Common myeloid progenitor, CD34-positive (primary cell): ENCODE results near the gene HSPA13. TPM values are rescaled to one million over a fixed set of nuclear protein-coding genes. Genes with fewer than 3 reads are reported as not detected.

ENCODE experiments used
- CTCF ChIA-PET: fragments of 350-600 bp; sonication (Branson Sonifier 250); formaldehyde crosslinking; loops from one replicate; lab custom pipeline; 2021; ENCODE audit warnings: antibody characterized with exemption; lab: Charles Lee
- POLR2A ChIA-PET: fragments of 350-600 bp; sonication (Branson Sonifier 250); formaldehyde crosslinking; loops from one replicate; lab custom pipeline; 2021; ENCODE audit warnings: antibody characterized with exemption; lab: Charles Lee
- DNase-seq, 3 donors: peaks; one replicate each; pipeline versions ENCODE4 v3.0.0 to v3.0.0-alpha.2; 2013
- H3K27ac ChIP-seq, 2 experiments: 1 replicate in 1 of 2; 2 replicates in 1 of 2; pipeline ENCODE4 v1.7.0; 2013; ENCODE audit warnings: inconsistent platforms in 2 of 2, low read length in 2 of 2, mild to moderate bottlenecking in 2 of 2, low read depth in 1 of 2, moderate library complexity in 1 of 2; ENCODE audit not compliant: severe bottlenecking in 2 of 2, insufficient read depth in 1 of 2, poor library complexity in 1 of 2
- H3K27me3 ChIP-seq, 5 experiments: replicated peaks in 2 of 5; 1 replicate in 3 of 5; 2 replicates in 2 of 5; pipeline versions ENCODE4 v1.6.1 to v1.7.0; 2013; ENCODE audit warnings: low read length in 4 of 5, mild to moderate bottlenecking in 2 of 5, moderate library complexity in 2 of 5, inconsistent platforms in 1 of 5; ENCODE audit not compliant: insufficient read depth in 5 of 5, control insufficient read depth in 4 of 5
- H3K36me3 ChIP-seq, 4 experiments: 1 replicate in 2 of 4; 2 replicates in 2 of 4; pipeline versions ENCODE4 v1.6.1 to v1.7.0; 2013; ENCODE audit warnings: low read length in 3 of 4, control low read depth in 1 of 4, mild to moderate bottlenecking in 1 of 4; ENCODE audit not compliant: control insufficient read depth in 4 of 4, insufficient read depth in 4 of 4
- H3K4me1 ChIP-seq, 4 experiments: 1 replicate in 3 of 4; 2 replicates in 1 of 4; pipeline versions ENCODE4 v1.6.1 to v1.7.1; 2013; ENCODE audit warnings: low read length in 3 of 4, mild to moderate bottlenecking in 3 of 4, control low read depth in 1 of 4, inconsistent platforms in 1 of 4, moderate library complexity in 1 of 4; ENCODE audit not compliant: control insufficient read depth in 4 of 4, insufficient read depth in 4 of 4; ENCODE audit errors: control extremely low read depth in 1 of 4
- H3K4me3 ChIP-seq, 7 experiments: 1 replicate in 4 of 7; 2 replicates in 3 of 7; pipeline versions ENCODE4 v1.5.1 to v1.7.0; 2013; ENCODE audit warnings: mild to moderate bottlenecking in 7 of 7, low read length in 6 of 7, moderate library complexity in 6 of 7, inconsistent platforms in 2 of 7, low read depth in 2 of 7, control low read depth in 1 of 7; ENCODE audit not compliant: insufficient read depth in 4 of 7, control insufficient read depth in 1 of 7; ENCODE audit errors: extremely low read depth in 1 of 7
- H3K9me3 ChIP-seq, 5 experiments: 1 replicate in 4 of 5; 2 replicates in 1 of 5; pipeline versions ENCODE4 v1.6.1 to v1.7.1; 2013; ENCODE audit warnings: low read length in 4 of 5, mild to moderate bottlenecking in 2 of 5, inconsistent platforms in 1 of 5, low read depth in 1 of 5, moderate library complexity in 1 of 5; ENCODE audit not compliant: control insufficient read depth in 4 of 5, insufficient read depth in 2 of 5; ENCODE audit errors: control extremely low read depth in 1 of 5
- WGBS: methylation state at CpG from one replicate; pipeline ENCODE4 v1.1.5; 2013; ENCODE audit not compliant: insufficient coverage; 5-methylcytosine and 5-hydroxymethylcytosine counted together
- polyA plus RNA-seq: library from polyadenylated mRNA; unstranded; fragments of 120-200 nt; gene quantifications from one replicate; pipeline ENCODE4 v1.2.1, GENCODE V29; 2013

HSPA13 gene
- polyA plus RNA-seq = 24.4 TPM

GRCh38 chr21:14382835-14383595 is at the start of gene HSPA13:
Gene HSPA13, minus strand, starts transcription at chr21:14383146. Its CDS starts 27 bp downstream, at chr21:14383119.
- under 1% methylated on average over 43 of the region's 46 CpGs for WGBS
- Histone ChIP-seq H3K4me1 (peaks cover 5 to 25% (median 22%) of the 10 kb centered on the region in 4 experiments), H3K36me3 (peaks cover 0 to 15% (median 3%) of the 10 kb centered on the region in 4 experiments), H3K27me3 (no peaks in the 10 kb centered on the region), H3K4me3 (peak within 1 kb of the TSS; percentile 83 to 100 (median 99)), H3K27ac (peak within 1 kb of the TSS; percentile 86 to 95), H3K9me3 (no peaks in the 10 kb centered on the region)
- peak; percentile 100 for DNase-seq
- ChIA-PET CTCF (interaction anchor here (0.6 to 1.3 kb wide), 5 partner anchors 10 to 76 kb away, joined by 3 to 5 read pairs (median 3); no protein-coding TSS in a partner anchor), POLR2A (no interaction called here)

- no peak for DNase-seq
- Histone ChIP-seq H3K9me3 (peaks cover 10 to 40% (median 17%) of the 10 kb centered on the region in 5 experiments), H3K27ac (no peak overlapping the region), H3K36me3 (no peaks in the 10 kb centered on the region), H3K27me3 (no peaks in the 10 kb centered on the region), H3K4me1 (no peaks in the 10 kb centered on the region), H3K4me3 (no peak overlapping the region)
- no CpG with 5 or more reads among the region's 2 CpGs for WGBS
- ChIA-PET CTCF (no interaction called here), POLR2A (no interaction called here)
Measured at GRCh38 chr21:14418920-14419319, 36.0 kb upstream of the HSPA13 start.

GRCh38 chr21:14414932-14415508 is 32.1 kb upstream of the HSPA13 start:
- Histone ChIP-seq H3K4me1 (no peaks in the 10 kb centered on the region), H3K4me3 (no peak overlapping the region), H3K27ac (no peak overlapping the region), H3K36me3 (no peaks in the 10 kb centered on the region), H3K27me3 (no peaks in the 10 kb centered on the region), H3K9me3 (peaks cover 7 to 28% (median 13%) of the 10 kb centered on the region in 5 experiments)
- WGBS = no CpG with 5 or more reads among the region's 2 CpGs
- CTCF ChIA-PET = interaction anchor here (1.5 kb wide), 1 partner anchor 323 kb away, joined by 4 read pairs; no protein-coding TSS in a partner anchor
- POLR2A ChIA-PET = no interaction called here
- peak in 2 of 3 donors; percentile 31 to 43 for DNase-seq

GRCh38 chr21:14405962-14406361 is 23.0 kb upstream of the HSPA13 start:
- H3K36me3 ChIP-seq = no peaks in the 10 kb centered on the region
- no peak overlapping the region for H3K27ac ChIP-seq
- H3K4me1 ChIP-seq = peaks cover 2 to 10% (median 8%) of the 10 kb centered on the region in 4 experiments
- POLR2A ChIA-PET = no interaction called here
- 6% methylated on average over 2 of the region's 2 CpGs for WGBS
- H3K27me3 ChIP-seq = no peaks in the 10 kb centered on the region
- H3K9me3 ChIP-seq = peaks cover 0 to 3% (median 0%) of the 10 kb centered on the region in 5 experiments
- DNase-seq = peak; percentile 27 to 85 (median 73)
- H3K4me3 ChIP-seq = no peak overlapping the region
- CTCF ChIA-PET = no interaction called here

- no CpG with 5 or more reads among the region's 1 CpG for WGBS
- Histone ChIP-seq H3K9me3 (peaks cover 0 to 3% (median 0%) of the 10 kb centered on the region in 5 experiments), H3K27ac (no peak overlapping the region), H3K36me3 (no peaks in the 10 kb centered on the region), H3K4me1 (peaks cover 2 to 10% (median 8%) of the 10 kb centered on the region in 4 experiments), H3K27me3 (no peaks in the 10 kb centered on the region), H3K4me3 (no peak overlapping the region)
- POLR2A ChIA-PET = no interaction called here
- CTCF ChIA-PET = no interaction called here
- no peak for DNase-seq
Measured at GRCh38 chr21:14405225-14405624, 22.3 kb upstream of the HSPA13 start.

GRCh38 chr21:14403681-14404318 is 20.9 kb upstream of the HSPA13 start:
- DNase-seq = peak; percentile 57 to 80 (median 73)

More at GRCh38 chr21:14403681-14404318, 20.9 kb upstream of the HSPA13 start:
- WGBS = no CpG with 5 or more reads among the region's 1 CpG
- peaks cover 2 to 10% (median 8%) of the 10 kb centered on the region in 4 experiments for H3K4me1 ChIP-seq
- POLR2A ChIA-PET = no interaction called here
- no peaks in the 10 kb centered on the region for H3K36me3 ChIP-seq
- H3K9me3 ChIP-seq = no peaks in the 10 kb centered on the region
- H3K27ac ChIP-seq = no peak overlapping the region
- H3K27me3 ChIP-seq = no peaks in the 10 kb centered on the region
- no peak overlapping the region for H3K4me3 ChIP-seq
- CTCF ChIA-PET = interaction anchor here (0.6 to 1.4 kb wide), 8 partner anchors 10 to 1149 kb away, joined by 3 to 4 read pairs (median 3); no protein-coding TSS in a partner anchor
